SK-N-SH (cell line): Measurements from ENCODE around the gene PEX26. TPM values are rescaled to one million over a fixed set of nuclear protein-coding genes. Genes with fewer than 3 reads are reported as not detected.

Source experiments
- CTCF ChIA-PET: fragments of 300-600, 350-600 bp; formaldehyde crosslinking; extraction: SDS; loops from one replicate; lab custom pipeline; 2021; lab: Yijun Ruan, JAX
- POLR2A ChIA-PET: fragments of 350-600 bp; sonication (Branson Sonifier 250); formaldehyde crosslinking; extraction: SDS; loops from one replicate; lab custom pipeline; 2020; ENCODE audit warnings: antibody characterized with exemption, inconsistent platforms; lab: Yijun Ruan, JAX
- DNase-seq: peaks from one replicate; pipeline ENCODE4 v3.0.0; 2012
- H2AFZ ChIP-seq: fragments of 200-600 bp; sonication (generic); 2 replicates; pipeline ENCODE4 v1.8.1; 2016; ENCODE audit warnings: antibody characterized with exemption, mild to moderate bottlenecking, low read depth
- H3F3A ChIP-seq: fragments of 200-600 bp; sonication (generic); replicated peaks from 2 replicates; pipeline ENCODE3; 2016; ENCODE audit warnings: antibody characterized with exemption, mild to moderate bottlenecking; ENCODE audit not compliant: insufficient read depth
- H3K27ac ChIP-seq, 2 experiments: fragments of 200-500 bp in 1 of 2; fragments of 200-600 bp in 1 of 2; sonication (Bioruptor generic) in 1 of 2; sonication (generic), shearing (Covaris generic) in 1 of 2; 2 replicates each; pipeline versions ENCODE4 v1.5.1 to v1.6.1; 2014 to 2016; ENCODE audit warnings: low read depth in 2 of 2, inconsistent platforms in 1 of 2, low read length in 1 of 2, mild to moderate bottlenecking in 1 of 2, mixed read lengths in 1 of 2
- H3K27me3 ChIP-seq: fragments of 200-600 bp; sonication (generic), shearing (Covaris generic); 2 replicates; pipeline ENCODE4 v1.6.1; 2016; ENCODE audit warnings: mixed run types; ENCODE audit not compliant: insufficient read depth
- H3K36me3 ChIP-seq, 2 experiments: fragments of 200-500 bp in 1 of 2; fragments of 200-600 bp in 1 of 2; sonication (Bioruptor generic) in 1 of 2; sonication (generic) in 1 of 2; replicated peaks in 1 of 2; 2 replicates each; pipeline versions ENCODE3 to v1.5.1; 2014 to 2016; ENCODE audit warnings: low read length in 1 of 2, mild to moderate bottlenecking in 1 of 2; ENCODE audit not compliant: insufficient read depth in 2 of 2, control insufficient read depth in 1 of 2
- H3K4me1 ChIP-seq, 2 experiments: fragments of 200-500 bp in 1 of 2; fragments of 200-600 bp in 1 of 2; sonication (Bioruptor generic) in 1 of 2; sonication (generic), shearing (Covaris generic) in 1 of 2; 2 replicates each; pipeline versions ENCODE4 v1.5.1 to v1.6.1; 2014 to 2016; ENCODE audit warnings: low read depth in 1 of 2, low read length in 1 of 2, mixed run types in 1 of 2; ENCODE audit not compliant: insufficient read depth in 2 of 2, control insufficient read depth in 1 of 2
- H3K4me2 ChIP-seq: fragments of 200-600 bp; sonication (generic), shearing (Covaris generic); 2 replicates; pipeline ENCODE4 v1.6.1; 2017; ENCODE audit warnings: mixed run types
- H3K4me3 ChIP-seq, 2 experiments: fragments of 200-500 bp in 1 of 2; fragments of 200-600 bp in 1 of 2; sonication (Bioruptor generic) in 1 of 2; sonication (generic), shearing (Covaris generic) in 1 of 2; 2 replicates each; pipeline versions ENCODE4 v1.5.1 to v1.8.1; 2014 to 2016; ENCODE audit warnings: low read depth in 2 of 2, inconsistent platforms in 1 of 2, low read length in 1 of 2, mild to moderate bottlenecking in 1 of 2, mixed read lengths in 1 of 2, moderate library complexity in 1 of 2
- H3K79me2 ChIP-seq: fragments of 200-600 bp; sonication (generic); 2 replicates; pipeline ENCODE4 v1.8.1; 2017; ENCODE audit warnings: mild to moderate bottlenecking; ENCODE audit not compliant: insufficient read depth
- H3K9ac ChIP-seq: fragments of 200-600 bp; sonication (generic); 2 replicates; pipeline ENCODE4 v1.6.1; 2017; ENCODE audit warnings: mixed run types
- H3K9me2 ChIP-seq: fragments of 200-600 bp; sonication (generic); 2 replicates; pipeline ENCODE4 v1.6.1; 2017; ENCODE audit warnings: mixed run types
- H3K9me3 ChIP-seq: fragments of 200-600 bp; sonication (generic); 2 replicates; pipeline ENCODE4 v1.6.1; 2017; ENCODE audit warnings: mixed run types, mild to moderate bottlenecking, moderate library complexity
- H4K20me1 ChIP-seq: fragments of 200-600 bp; sonication (generic); 2 replicates; pipeline ENCODE4 v1.6.1; 2017; ENCODE audit warnings: mild to moderate bottlenecking, mixed run types; ENCODE audit not compliant: insufficient read depth
- CHD2 ChIP-seq: fragments of 150-350 bp; IDR thresholded peaks from 2 replicates; pipeline ENCODE4 v1.6.1; 2018; ENCODE audit warnings: low read length; ENCODE audit not compliant: partially characterized antibody
- CTCF ChIP-seq: fragments of 200-600 bp; sonication (generic); IDR thresholded peaks from 2 replicates; pipeline ENCODE4 v1.6.1; 2017; ENCODE audit warnings: antibody characterized with exemption, mild to moderate bottlenecking, moderate library complexity
- ELF1 ChIP-seq: IDR thresholded peaks from 2 replicates; pipeline ENCODE4 v1.4.0; 2012
- EP300 ChIP-seq, 2 experiments: IDR thresholded peaks; 2 replicates each; pipeline versions ENCODE4 v1.4.0 to v1.6.1; 2012; ENCODE audit warnings: borderline replicate concordance in 1 of 2, low read depth in 1 of 2, low read length in 1 of 2
- FOSL2 ChIP-seq: IDR thresholded peaks from 2 replicates; pipeline ENCODE4 v1.4.0; 2012; ENCODE audit warnings: low read depth, mild to moderate bottlenecking, moderate library complexity, borderline replicate concordance
- GABPA ChIP-seq: IDR thresholded peaks from 2 replicates; pipeline ENCODE4 v1.4.0; 2012; ENCODE audit warnings: low read depth, mild to moderate bottlenecking
- GATA2 ChIP-seq: sonication (generic); formaldehyde crosslinking; IDR thresholded peaks from 2 replicates; pipeline ENCODE4 v1.5.0; 2020; ENCODE audit warnings: mild to moderate bottlenecking, missing genetic modification reagents
- JUND ChIP-seq: IDR thresholded peaks from 2 replicates; pipeline ENCODE4 v1.4.0; 2012
- MEF2A ChIP-seq: IDR thresholded peaks from 2 replicates; pipeline ENCODE4 v1.4.0; 2012; ENCODE audit warnings: low read depth, borderline replicate concordance
- PBX3 ChIP-seq: IDR thresholded peaks from 2 replicates; pipeline ENCODE4; 2012
- POLR2AphosphoS5 ChIP-seq: IDR thresholded peaks from 2 replicates; pipeline ENCODE4 v1.6.1; 2012; ENCODE audit warnings: low read depth, low read length
- RCOR1 ChIP-seq: fragments of 150-350 bp; IDR thresholded peaks from 2 replicates; pipeline ENCODE4 v1.6.1; 2017; ENCODE audit warnings: antibody characterized with exemption, low read length
- REST ChIP-seq: IDR thresholded peaks from 2 replicates; pipeline ENCODE4 v1.6.1; 2012; ENCODE audit warnings: mild to moderate bottlenecking, low read depth, low read length, moderate library complexity
- RFX5 ChIP-seq: IDR thresholded peaks from 2 replicates; pipeline ENCODE4 v1.6.1; 2012; ENCODE audit warnings: mild to moderate bottlenecking, improper control_type of control experiment, low read length
- SIN3A ChIP-seq: IDR thresholded peaks from 2 replicates; pipeline ENCODE4 v1.6.1; 2012; ENCODE audit warnings: low read depth, mild to moderate bottlenecking, low read length, moderate library complexity, borderline replicate concordance
- SMC3 ChIP-seq: IDR thresholded peaks from 2 replicates; pipeline ENCODE4 v1.6.1; 2012; ENCODE audit warnings: low read depth, low read length, improper control_type of control experiment
- TAF1 ChIP-seq: IDR thresholded peaks from 2 replicates; pipeline ENCODE4 v1.6.1; 2012; ENCODE audit warnings: low read depth, mild to moderate bottlenecking, low read length, moderate library complexity, borderline replicate concordance
- TEAD4 ChIP-seq: IDR thresholded peaks from 2 replicates; pipeline ENCODE4 v1.4.0; 2012; ENCODE audit warnings: mild to moderate bottlenecking, borderline replicate concordance; ENCODE audit not compliant: insufficient read depth
- YY1 ChIP-seq: IDR thresholded peaks from 2 replicates; pipeline ENCODE4 v1.4.0; 2012; ENCODE audit warnings: low read depth, mild to moderate bottlenecking
- WGBS: methylation state at CpG from one replicate; pipeline ENCODE4 v1.1.6; 2017; ENCODE audit warnings: low lambda C conversion rate; 5-methylcytosine and 5-hydroxymethylcytosine counted together
- polyA plus RNA-seq, 3 experiments: library from polyadenylated mRNA; depleted of rRNA; stranded (reverse); fragments of >200 nt; gene quantifications; 2 replicates each; pipeline ENCODE4 v1.2.3, GENCODE V29; 2012

PEX26 gene
- polyA plus RNA-seq, 1 of the 3 experiments (the other 2 are of a cell fraction): 13.0 TPM

GRCh38 chr22:18091478-18091877 is 13.7 kb downstream of the PEX26 start:
- Histone ChIP-seq H4K20me1 (no peaks in the 10 kb centered on the region), H3F3A (no peaks in the 10 kb centered on the region), H3K9ac (no peak overlapping the region), H3K27ac (no peak overlapping the region), H3K9me3 (no peaks in the 10 kb centered on the region), H3K9me2 (no peaks in the 10 kb centered on the region), H3K4me2 (no peak overlapping the region), H3K79me2 (0 out of 2 replicates have a peak, but pooled peaks cover 5% of the 10 kb centered on the region), H3K27me3 (no peaks in the 10 kb centered on the region), H3K36me3 (peaks cover 18 to 24% of the 10 kb centered on the region in 2 experiments), H3K4me3 (no peak overlapping the region)
- DNase-seq: no peak
- POLR2A ChIA-PET: no interaction called here
- 83% methylated on average over 7 of the region's 7 CpGs for WGBS
- no peak for TF ChIP-seq GATA2 (CRISPR knock-in tag)
- no peak for TF ChIP-seq ELF1
- TF ChIP-seq CTCF: no peak
- TF ChIP-seq FOSL2: no peak
- no peak for TF ChIP-seq REST
- TF ChIP-seq, all 33 proteins: peak for 0
- Histone ChIP-seq H2AFZ (no peak overlapping the region), H3K4me1 (no peaks in the 10 kb centered on the region)
- CTCF ChIA-PET: no interaction called here

GRCh38 chr22:18091916-18092526 is 14.2 kb downstream of the PEX26 start:
- no peak overlapping the region for H3K4me3 ChIP-seq
- no peak overlapping the region for H3K9ac ChIP-seq
- H3F3A ChIP-seq: no peaks in the 10 kb centered on the region
- TF ChIP-seq CHD2: no peak
- TF ChIP-seq GABPA: no peak
- no peak for TF ChIP-seq SIN3A
- TF ChIP-seq RFX5: no peak
- no peak for TF ChIP-seq GATA2 (CRISPR knock-in tag)
- no peak for TF ChIP-seq POLR2AphosphoS5
- no peak for TF ChIP-seq RCOR1
- no peak for TF ChIP-seq SMC3
- no peak for TF ChIP-seq TEAD4
- TF ChIP-seq TAF1: no peak
- TF ChIP-seq MEF2A: no peak
- TF ChIP-seq YY1: no peak
- no peak for TF ChIP-seq CTCF
- no peak for TF ChIP-seq JUND
- no peak for TF ChIP-seq EP300 (IDR thresholded peaks at IDR 0.05; ENCODE audit: borderline replicate concordance in 1 of 2, low read depth in 1 of 2, low read length in 1 of 2)
- TF ChIP-seq PBX3: no peak
- 83% methylated on average over 19 of the region's 22 CpGs for WGBS
- H3K4me2 ChIP-seq: no peak overlapping the region
- ChIA-PET POLR2A (no interaction called here), CTCF (interaction anchor here (0.6 kb wide), 1 partner anchor 1054 kb away, joined by 3 read pairs; no protein-coding TSS in a partner anchor)
- H3K9me3 ChIP-seq: no peaks in the 10 kb centered on the region
- no peaks in the 10 kb centered on the region for H3K4me1 ChIP-seq
- no peak overlapping the region for H3K27ac ChIP-seq
- no peaks in the 10 kb centered on the region for H3K27me3 ChIP-seq
- 0 out of 2 replicates have a peak, but pooled peaks cover 5% of the 10 kb centered on the region for H3K79me2 ChIP-seq
- DNase-seq: no peak
- H3K9me2 ChIP-seq: no peaks in the 10 kb centered on the region
- no peak overlapping the region for H2AFZ ChIP-seq
- peaks cover 17 to 22% of the 10 kb centered on the region in 2 experiments for H3K36me3 ChIP-seq
- no peaks in the 10 kb centered on the region for H4K20me1 ChIP-seq
